Stimulated activated naive B cell treated with anti-CD40 and anti-IgM and Interleukin-4, amounts not matched to agents 10 μg/mL and 1 μg/mL and 100 μg/mL, for 72 hours (primary cell): Measurements from ENCODE around the gene LIFR.
A peak's percentile ranks its signal among the peaks of the same experiment; 100 is the strongest.
"Not testable (repeated sequence)": the region's sequence is repeated elsewhere in the genome, so short reads cannot be mapped to it uniquely, and the experiment has no call there.

Experiments used
- ATAC-seq, 2 donors: fragments of 150-1000 bp; cut with Tn5 transposase; replicated peaks; 2 replicates each; pipeline ENCODE4 v1.10.0; 2021; ENCODE audit warnings: moderate library complexity in 1 of 2
- DNase-seq: peaks from one replicate; pipeline ENCODE4 v3.0.0; 2021
- H3K27ac Mint-ChIP-seq: one replicate; pipeline ENCODE4 v1.8.0; 2022; ENCODE audit warnings: mild to moderate bottlenecking, mixed read lengths
- H3K27me3 Mint-ChIP-seq, 2 donors: one replicate each; pipeline ENCODE4 v1.8.0; 2022; ENCODE audit warnings: mixed read lengths in 2 of 2
- H3K36me3 Mint-ChIP-seq, 2 donors: one replicate each; pipeline ENCODE4 v1.8.0; 2022; ENCODE audit warnings: mixed read lengths in 2 of 2, mild to moderate bottlenecking in 1 of 2
- H3K4me1 Mint-ChIP-seq, 2 donors: one replicate each; pipeline ENCODE4 v1.8.0; 2022; ENCODE audit warnings: mixed read lengths in 2 of 2, mild to moderate bottlenecking in 1 of 2
- H3K4me3 Mint-ChIP-seq, 2 donors: one replicate each; pipeline ENCODE4 v1.8.0; 2022; ENCODE audit warnings: mild to moderate bottlenecking in 2 of 2, mixed read lengths in 2 of 2, moderate library complexity in 1 of 2
- H3K9me3 Mint-ChIP-seq, 2 donors: one replicate each; pipeline ENCODE4 v1.8.0; 2022; ENCODE audit warnings: mixed read lengths in 2 of 2, mild to moderate bottlenecking in 1 of 2

LIFR gene, protein sequence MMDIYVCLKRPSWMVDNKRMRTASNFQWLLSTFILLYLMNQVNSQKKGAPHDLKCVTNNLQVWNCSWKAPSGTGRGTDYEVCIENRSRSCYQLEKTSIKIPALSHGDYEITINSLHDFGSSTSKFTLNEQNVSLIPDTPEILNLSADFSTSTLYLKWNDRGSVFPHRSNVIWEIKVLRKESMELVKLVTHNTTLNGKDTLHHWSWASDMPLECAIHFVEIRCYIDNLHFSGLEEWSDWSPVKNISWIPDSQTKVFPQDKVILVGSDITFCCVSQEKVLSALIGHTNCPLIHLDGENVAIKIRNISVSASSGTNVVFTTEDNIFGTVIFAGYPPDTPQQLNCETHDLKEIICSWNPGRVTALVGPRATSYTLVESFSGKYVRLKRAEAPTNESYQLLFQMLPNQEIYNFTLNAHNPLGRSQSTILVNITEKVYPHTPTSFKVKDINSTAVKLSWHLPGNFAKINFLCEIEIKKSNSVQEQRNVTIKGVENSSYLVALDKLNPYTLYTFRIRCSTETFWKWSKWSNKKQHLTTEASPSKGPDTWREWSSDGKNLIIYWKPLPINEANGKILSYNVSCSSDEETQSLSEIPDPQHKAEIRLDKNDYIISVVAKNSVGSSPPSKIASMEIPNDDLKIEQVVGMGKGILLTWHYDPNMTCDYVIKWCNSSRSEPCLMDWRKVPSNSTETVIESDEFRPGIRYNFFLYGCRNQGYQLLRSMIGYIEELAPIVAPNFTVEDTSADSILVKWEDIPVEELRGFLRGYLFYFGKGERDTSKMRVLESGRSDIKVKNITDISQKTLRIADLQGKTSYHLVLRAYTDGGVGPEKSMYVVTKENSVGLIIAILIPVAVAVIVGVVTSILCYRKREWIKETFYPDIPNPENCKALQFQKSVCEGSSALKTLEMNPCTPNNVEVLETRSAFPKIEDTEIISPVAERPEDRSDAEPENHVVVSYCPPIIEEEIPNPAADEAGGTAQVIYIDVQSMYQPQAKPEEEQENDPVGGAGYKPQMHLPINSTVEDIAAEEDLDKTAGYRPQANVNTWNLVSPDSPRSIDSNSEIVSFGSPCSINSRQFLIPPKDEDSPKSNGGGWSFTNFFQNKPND

GRCh38 chr5:38556599-38557307 is at the start of gene LIFR:
TSS of gene LIFR (minus strand) at chr5:38556646. CDS start at chr5:38530647, 25,999 bp downstream.
- H3K36me3 Mint-ChIP-seq: no peaks in the 10 kb centered on the region
- peak within 1 kb of the TSS; percentile 73 for H3K27ac Mint-ChIP-seq
- H3K9me3 Mint-ChIP-seq: no peaks in the 10 kb centered on the region
- H3K27me3 Mint-ChIP-seq: peaks cover 38 to 50% of the 10 kb centered on the region in 2 donors
- H3K4me1 Mint-ChIP-seq: peaks cover 6 to 11% of the 10 kb centered on the region in 2 donors
- ATAC-seq (peak; percentile 64 to 70), DNase-seq (peak; percentile 3)
- peak within 1 kb of the TSS; percentile 83 to 84 for H3K4me3 Mint-ChIP-seq

DNA sequence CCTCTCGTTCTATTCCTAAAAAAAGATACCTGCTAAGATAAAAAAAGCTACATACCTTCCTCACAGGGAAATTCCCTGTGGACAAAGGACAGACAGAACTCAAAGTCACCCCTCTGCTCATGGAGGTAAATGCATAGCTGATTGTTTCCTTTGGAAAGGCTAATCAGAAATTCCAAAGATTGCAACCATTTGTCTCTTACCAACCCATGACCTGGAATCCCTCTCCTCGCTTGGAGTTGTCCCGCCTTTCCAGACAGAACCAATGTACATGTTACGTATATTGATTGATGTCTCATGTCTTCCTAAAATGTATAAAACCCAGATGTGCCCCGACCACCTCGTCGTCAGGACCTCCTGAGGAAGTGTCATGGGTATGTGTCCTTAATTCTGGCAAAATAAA is 49.2 kb upstream of the LIFR start:
- Mint-ChIP-seq H3K36me3 (no peaks in the 10 kb centered on the region), H3K4me1 (no peaks in the 10 kb centered on the region), H3K27me3 (peaks cover 0 to 9% of the 10 kb centered on the region in 2 donors), H3K9me3 (peaks cover under 1 to 6% of the 10 kb centered on the region in 2 donors), H3K4me3 (no peak overlapping the region), H3K27ac (no peak overlapping the region)
- ATAC-seq (no peak), DNase-seq (no peak)

- no peaks in the 10 kb centered on the region for H3K4me1 Mint-ChIP-seq
- H3K27me3 Mint-ChIP-seq: peaks cover 0 to 22% of the 10 kb centered on the region in 2 donors
- H3K4me3 Mint-ChIP-seq: no peak overlapping the region
- DNase-seq: no peak
- peaks cover 7 to 9% of the 10 kb centered on the region in 2 donors for H3K9me3 Mint-ChIP-seq
- no peaks in the 10 kb centered on the region for H3K36me3 Mint-ChIP-seq
- H3K27ac Mint-ChIP-seq: no peak overlapping the region
- ATAC-seq: no peak
Measured at GRCh38 chr5:38603691-38604090, 47.2 kb upstream of the LIFR start.

DNA sequence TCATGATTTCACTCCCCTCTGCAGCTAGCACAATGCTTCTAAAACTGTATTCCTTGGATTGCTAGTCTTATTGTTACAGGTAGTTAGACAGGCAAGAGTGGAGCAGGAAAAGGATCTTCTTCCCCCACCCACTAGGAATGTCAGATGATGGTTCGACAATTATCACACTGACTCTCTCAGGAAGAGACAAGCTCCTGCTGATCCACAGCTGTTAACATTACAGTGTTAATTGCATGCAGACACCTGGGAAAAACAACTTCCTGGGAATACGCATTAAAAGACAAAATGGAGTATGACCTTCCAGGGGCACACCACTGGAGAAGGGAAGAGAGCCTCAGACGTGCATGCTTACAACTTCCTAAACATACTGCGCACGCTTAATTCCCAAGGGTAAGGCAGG is 46.2 kb upstream of the LIFR start:
- DNase-seq (no peak), ATAC-seq (no peak)
- Mint-ChIP-seq H3K4me1 (no peaks in the 10 kb centered on the region), H3K9me3 (peaks cover 7 to 10% of the 10 kb centered on the region in 2 donors), H3K27ac (no peak overlapping the region), H3K4me3 (no peak overlapping the region), H3K36me3 (no peaks in the 10 kb centered on the region), H3K27me3 (peaks cover 0 to 22% of the 10 kb centered on the region in 2 donors)

DNA sequence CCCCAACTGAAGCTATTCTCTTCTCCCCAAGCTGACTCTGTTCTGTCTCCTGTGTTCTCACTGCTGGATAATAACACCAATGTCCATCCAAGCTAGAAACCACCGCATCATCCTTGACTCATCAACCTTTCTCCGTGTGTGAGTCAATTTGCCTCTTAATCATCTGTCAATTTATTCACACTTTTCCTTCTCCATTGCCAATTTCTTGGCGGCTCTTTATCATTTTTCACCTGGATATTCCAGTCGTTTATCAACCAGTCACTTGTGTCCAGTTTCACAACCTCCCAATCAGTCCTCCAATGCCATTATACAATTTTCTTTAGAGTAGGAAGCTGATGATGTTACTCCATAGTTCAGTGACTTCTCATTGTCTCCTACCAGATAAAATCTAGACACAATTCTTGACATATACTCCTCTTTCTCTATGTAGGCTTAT is 45.4 kb upstream of the LIFR start:
- no peak for ATAC-seq
- peaks cover 7 to 10% of the 10 kb centered on the region in 2 donors for H3K9me3 Mint-ChIP-seq
- no peak overlapping the region for H3K4me3 Mint-ChIP-seq
- H3K36me3 Mint-ChIP-seq: no peaks in the 10 kb centered on the region
- peaks cover 6 to 22% of the 10 kb centered on the region in 2 donors for H3K27me3 Mint-ChIP-seq
- no peak overlapping the region for H3K27ac Mint-ChIP-seq
- H3K4me1 Mint-ChIP-seq: no peaks in the 10 kb centered on the region
- no peak for DNase-seq

DNA sequence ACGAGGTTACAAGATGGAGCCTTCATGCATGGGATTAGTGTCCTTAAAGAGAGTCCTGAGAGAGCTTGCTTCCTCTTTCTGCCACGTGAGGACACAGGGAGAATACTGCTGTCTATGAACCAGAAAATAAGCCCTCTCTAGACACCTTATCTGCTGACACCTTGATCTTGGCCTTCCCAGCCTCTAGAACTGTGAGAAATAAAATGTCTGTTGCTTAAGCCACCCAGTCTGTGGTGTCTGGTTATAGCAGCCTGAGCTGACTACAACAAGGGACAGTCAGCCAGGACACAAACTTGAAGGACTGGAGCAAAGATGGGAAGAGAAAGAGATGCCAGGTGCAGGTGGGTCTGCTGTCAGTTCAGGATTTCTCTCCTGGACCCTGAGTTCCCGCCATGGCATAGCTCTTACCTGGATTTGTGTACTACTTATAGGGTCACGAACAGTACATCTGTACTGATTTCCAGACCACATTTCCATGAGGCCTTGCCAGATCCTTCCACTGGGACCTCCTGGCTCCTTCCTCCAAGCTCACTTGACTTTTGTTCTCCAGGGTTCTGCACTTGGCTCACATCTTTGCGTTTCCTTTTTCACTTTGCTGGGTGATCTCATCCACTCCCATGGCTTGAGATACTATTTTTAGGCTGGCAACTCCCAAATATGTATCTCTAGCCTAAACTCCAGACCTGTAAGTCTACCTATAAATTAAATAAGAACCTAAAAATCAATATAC is 44.9 kb upstream of the LIFR start:
- H3K9me3 Mint-ChIP-seq: peaks cover 7 to 10% of the 10 kb centered on the region in 2 donors
- DNase-seq (no peak), ATAC-seq (no peak)
- no peaks in the 10 kb centered on the region for H3K4me1 Mint-ChIP-seq
- H3K4me3 Mint-ChIP-seq: no peak overlapping the region
- no peak overlapping the region for H3K27ac Mint-ChIP-seq
- H3K36me3 Mint-ChIP-seq: no peaks in the 10 kb centered on the region
- peaks cover 6 to 22% of the 10 kb centered on the region in 2 donors for H3K27me3 Mint-ChIP-seq

DNA sequence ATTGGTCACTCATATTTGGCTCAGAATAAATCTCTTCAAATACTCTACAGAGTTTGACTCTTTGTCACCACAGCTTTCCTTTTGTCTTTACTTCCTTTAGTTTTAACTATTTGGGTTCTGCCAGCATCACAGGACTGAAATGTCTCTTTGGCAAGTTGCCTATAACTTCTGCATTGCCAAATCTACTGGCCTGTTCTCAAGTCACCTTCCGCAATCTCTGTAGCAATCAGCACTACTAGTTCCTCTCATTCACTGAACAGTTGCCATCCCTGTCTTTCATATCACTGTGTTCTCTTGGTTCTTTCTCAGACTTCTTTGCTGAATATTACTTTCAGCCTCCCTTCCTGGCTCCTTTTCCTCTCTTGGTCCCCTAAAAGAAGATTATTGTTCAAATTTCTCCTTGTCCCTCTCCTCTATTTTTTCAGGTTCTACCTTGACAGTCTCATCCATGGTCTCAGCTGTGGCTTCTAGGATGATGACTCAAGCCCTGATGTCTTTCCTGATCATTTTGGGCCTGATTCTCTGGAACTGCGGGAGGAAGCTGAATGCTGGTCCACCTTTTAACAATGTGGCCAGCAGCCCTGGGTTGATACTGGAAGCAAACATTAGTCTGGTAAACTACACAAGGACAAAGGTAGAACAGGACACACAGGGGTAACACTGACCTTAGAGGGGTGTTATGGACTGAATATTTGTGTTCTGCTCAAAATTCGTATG is 44.0 kb upstream of the LIFR start:
- peaks cover 6 to 22% of the 10 kb centered on the region in 2 donors for H3K27me3 Mint-ChIP-seq
- no peaks in the 10 kb centered on the region for H3K4me1 Mint-ChIP-seq
- H3K4me3 Mint-ChIP-seq: no peak overlapping the region
- DNase-seq: no peak
- no peak for ATAC-seq
- no peaks in the 10 kb centered on the region for H3K36me3 Mint-ChIP-seq
- no peak overlapping the region for H3K27ac Mint-ChIP-seq
- H3K9me3 Mint-ChIP-seq: peaks cover 7 to 10% of the 10 kb centered on the region in 2 donors

- Mint-ChIP-seq H3K27me3 (peaks cover 11 to 22% of the 10 kb centered on the region in 2 donors), H3K9me3 (peaks cover 7 to 10% of the 10 kb centered on the region in 2 donors)
- H3K4me1 Mint-ChIP-seq, H3K36me3 Mint-ChIP-seq, H3K27ac Mint-ChIP-seq, DNase-seq, H3K4me3 Mint-ChIP-seq, ATAC-seq: not testable (repeated sequence)
Measured at GRCh38 chr5:38599751-38600150, 43.3 kb upstream of the LIFR start.

DNA sequence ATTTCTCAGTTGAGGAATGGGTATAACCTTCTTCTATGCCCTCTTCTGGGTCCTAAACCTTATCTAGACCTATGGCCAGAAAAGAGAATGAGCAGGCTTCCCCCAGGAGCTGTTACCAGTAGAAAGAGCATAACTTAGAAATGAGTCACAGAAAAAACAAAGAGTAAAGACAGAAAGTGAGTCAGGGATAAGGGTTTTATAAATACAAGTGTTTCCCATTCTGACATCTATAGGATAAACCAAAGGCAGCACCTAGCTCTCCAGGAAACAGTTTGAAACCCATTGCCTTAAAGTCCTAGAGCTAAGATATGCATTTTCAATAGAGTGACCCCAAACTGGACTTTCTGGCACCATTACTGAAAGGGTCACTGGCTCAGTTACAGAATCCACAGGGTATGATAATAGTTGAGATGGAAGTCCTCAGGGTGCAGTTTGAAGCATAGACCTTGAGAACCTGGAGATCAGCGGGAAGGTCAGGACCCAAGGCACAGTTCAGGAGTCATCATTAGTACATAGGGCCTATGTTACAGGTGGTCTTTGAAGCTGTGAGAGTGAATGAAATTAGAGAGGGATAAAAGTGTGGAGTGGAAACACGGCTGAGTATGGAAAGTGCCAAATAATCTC is 42.7 kb upstream of the LIFR start:
- H3K36me3 Mint-ChIP-seq: no peaks in the 10 kb centered on the region
- no peak for DNase-seq
- ATAC-seq: no peak
- H3K27ac Mint-ChIP-seq: no peak overlapping the region
- H3K4me1 Mint-ChIP-seq: no peaks in the 10 kb centered on the region
- peaks cover 7 to 10% of the 10 kb centered on the region in 2 donors for H3K9me3 Mint-ChIP-seq
- no peak overlapping the region for H3K4me3 Mint-ChIP-seq
- H3K27me3 Mint-ChIP-seq: peaks cover 11 to 22% of the 10 kb centered on the region in 2 donors

GRCh38 chr5:38598296-38598993 is 42.0 kb upstream of the LIFR start:
- Mint-ChIP-seq H3K4me3 (no peak overlapping the region), H3K4me1 (no peaks in the 10 kb centered on the region), H3K27ac (no peak overlapping the region), H3K36me3 (no peaks in the 10 kb centered on the region), H3K9me3 (peaks cover 7 to 9% of the 10 kb centered on the region in 2 donors), H3K27me3 (peaks cover 11 to 22% of the 10 kb centered on the region in 2 donors)
- ATAC-seq (no peak), DNase-seq (no peak)

DNA sequence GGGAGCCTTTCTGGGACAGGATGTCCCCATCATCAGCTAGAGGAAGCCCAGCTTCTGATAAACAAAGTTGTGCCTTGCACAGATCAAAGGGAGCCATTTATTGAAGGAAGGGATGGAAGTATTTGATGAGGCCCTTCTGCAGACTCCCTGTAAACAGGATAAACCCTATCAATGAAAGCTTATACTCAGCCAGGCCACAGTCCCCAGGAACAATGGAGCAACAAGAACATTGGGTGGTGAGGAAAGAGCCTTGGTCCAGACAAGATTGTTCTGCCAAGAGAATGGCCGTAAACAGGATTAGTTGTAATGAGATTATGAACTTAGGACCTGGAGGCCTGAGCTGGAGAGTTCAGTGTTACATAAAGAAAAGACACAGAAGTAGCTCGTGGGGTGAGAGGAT is 40.5 kb upstream of the LIFR start:
- H3K4me3 Mint-ChIP-seq: no peak overlapping the region
- H3K36me3 Mint-ChIP-seq: no peaks in the 10 kb centered on the region
- no peak for ATAC-seq
- peaks cover 11 to 16% of the 10 kb centered on the region in 2 donors for H3K27me3 Mint-ChIP-seq
- no peak for DNase-seq
- no peaks in the 10 kb centered on the region for H3K4me1 Mint-ChIP-seq
- H3K27ac Mint-ChIP-seq: no peak overlapping the region
- peaks cover 5 to 7% of the 10 kb centered on the region in 2 donors for H3K9me3 Mint-ChIP-seq

- H3K27me3 Mint-ChIP-seq: peaks cover 9 to 16% of the 10 kb centered on the region in 2 donors
- no peak for DNase-seq
- H3K9me3 Mint-ChIP-seq: peaks cover 3 to 5% of the 10 kb centered on the region in 2 donors
- no peak overlapping the region for H3K4me3 Mint-ChIP-seq
- H3K4me1 Mint-ChIP-seq: no peaks in the 10 kb centered on the region
- no peak overlapping the region for H3K27ac Mint-ChIP-seq
- no peaks in the 10 kb centered on the region for H3K36me3 Mint-ChIP-seq
- ATAC-seq: no peak
Measured at GRCh38 chr5:38595132-38595745, 38.8 kb upstream of the LIFR start.
